Measurements from ENCODE around the gene CAPNS1.

DNA sequence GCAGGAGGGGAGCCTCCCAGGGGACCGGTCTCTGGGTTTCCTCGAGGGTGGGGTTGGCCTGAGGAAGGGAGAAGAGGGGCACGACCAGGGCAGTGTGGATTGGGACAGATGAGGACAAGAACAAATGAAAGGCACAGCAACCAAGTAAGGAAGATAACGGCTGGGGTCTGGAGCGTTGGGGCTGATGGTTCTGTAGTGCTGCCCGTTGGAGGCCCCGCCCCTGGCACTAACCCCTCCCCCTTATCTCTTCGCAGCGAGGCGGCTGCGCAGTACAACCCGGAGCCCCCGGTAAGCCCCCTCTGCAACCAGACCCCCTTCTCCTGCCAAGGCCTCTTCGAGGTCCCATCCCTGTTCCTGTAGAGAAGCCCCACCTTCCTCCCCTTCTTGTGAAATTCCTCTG, 2.2 kb downstream of the CAPNS1 start:
- TF ChIP-seq POLR2AphosphoS5 (IDR thresholded peaks at IDR 0.05) (no peak), POLR2A (IDR thresholded peaks at IDR 0.05) (no peak)
- TF ChIP-seq, protein P1, sequence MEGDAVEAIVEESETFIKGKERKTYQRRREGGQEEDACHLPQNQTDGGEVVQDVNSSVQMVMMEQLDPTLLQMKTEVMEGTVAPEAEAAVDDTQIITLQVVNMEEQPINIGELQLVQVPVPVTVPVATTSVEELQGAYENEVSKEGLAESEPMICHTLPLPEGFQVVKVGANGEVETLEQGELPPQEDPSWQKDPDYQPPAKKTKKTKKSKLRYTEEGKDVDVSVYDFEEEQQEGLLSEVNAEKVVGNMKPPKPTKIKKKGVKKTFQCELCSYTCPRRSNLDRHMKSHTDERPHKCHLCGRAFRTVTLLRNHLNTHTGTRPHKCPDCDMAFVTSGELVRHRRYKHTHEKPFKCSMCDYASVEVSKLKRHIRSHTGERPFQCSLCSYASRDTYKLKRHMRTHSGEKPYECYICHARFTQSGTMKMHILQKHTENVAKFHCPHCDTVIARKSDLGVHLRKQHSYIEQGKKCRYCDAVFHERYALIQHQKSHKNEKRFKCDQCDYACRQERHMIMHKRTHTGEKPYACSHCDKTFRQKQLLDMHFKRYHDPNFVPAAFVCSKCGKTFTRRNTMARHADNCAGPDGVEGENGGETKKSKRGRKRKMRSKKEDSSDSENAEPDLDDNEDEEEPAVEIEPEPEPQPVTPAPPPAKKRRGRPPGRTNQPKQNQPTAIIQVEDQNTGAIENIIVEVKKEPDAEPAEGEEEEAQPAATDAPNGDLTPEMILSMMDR (IDR thresholded peaks at IDR 0.05 in 8 of 11, conservative IDR thresholded peaks at IDR 0.05 in 3 of 11), result no peak

Measured in spleen (tissue), 7 donors.